GM21717 (cell line): ENCODE results near the gene C2orf68.
"Not testable (repeated sequence)": the region's sequence is repeated elsewhere in the genome, so short reads cannot be mapped to it uniquely, and the experiment has no call there.

ENCODE experiments used
- ATAC-seq: cut with Tn5 transposase; IDR thresholded peaks from one replicate; pipeline ENCODE4 v1.9.1; 2021; ENCODE audit warnings: mild to moderate bottlenecking, moderate library complexity; ENCODE audit not compliant: unreplicated experiment

C2orf68 gene

DNA sequence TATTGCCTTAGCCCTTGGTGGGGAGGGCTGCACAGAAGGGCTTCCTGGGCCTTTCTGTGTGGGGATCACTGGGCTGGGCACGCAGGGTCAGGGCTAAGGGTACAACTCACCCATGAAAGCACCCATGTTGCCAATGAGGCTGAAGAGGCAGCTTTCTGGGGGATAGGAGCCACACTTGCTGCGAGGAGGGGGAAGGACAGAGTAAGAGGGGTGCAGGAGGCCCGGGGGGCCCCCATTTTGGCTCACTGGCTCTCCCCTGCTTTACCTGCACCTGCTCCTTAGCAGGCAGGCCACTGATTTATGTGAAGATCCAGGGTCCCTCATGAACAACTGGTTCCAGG lies 11.7 kb downstream of the C2orf68 start:
- ATAC-seq, result no peak

DNA sequence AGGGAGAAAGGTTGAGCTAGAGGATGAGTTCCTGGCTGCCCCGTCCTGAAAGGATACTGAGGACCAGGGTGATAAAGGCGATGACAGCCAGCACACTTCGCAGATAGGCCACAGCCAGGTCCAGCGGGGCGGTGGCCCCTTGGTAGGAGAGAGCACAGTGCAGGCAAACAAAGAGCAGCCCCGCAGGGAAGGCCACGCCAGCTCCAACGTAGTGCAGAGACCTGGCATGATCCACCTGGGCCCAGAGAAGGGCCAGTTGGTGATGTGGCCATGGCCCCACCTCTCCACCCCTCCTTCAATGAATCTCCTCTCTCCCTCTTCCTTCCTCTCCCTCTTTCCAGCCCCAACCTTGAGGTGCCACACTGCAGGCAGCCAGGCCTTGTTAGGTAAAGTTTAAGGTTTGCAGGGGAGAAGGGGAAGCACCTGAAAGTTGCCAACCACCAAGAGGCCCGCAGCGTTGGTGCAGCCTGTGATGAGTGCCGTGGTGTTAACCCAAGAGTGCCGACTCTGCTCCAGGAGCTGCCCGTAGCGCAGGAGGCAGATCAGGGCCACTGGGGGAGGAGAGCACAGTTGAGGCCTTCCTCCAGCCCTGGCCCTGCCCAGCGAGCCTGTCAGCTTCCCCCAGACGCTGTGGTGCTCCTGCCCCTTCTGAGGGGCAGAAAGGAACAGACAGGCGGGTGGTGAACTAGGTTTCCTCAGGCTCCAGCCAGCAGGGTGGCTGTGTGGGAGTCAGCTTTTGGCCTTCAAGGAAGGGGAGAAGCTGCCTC lies 12.2 kb downstream of the C2orf68 start:
- no peak for ATAC-seq

DNA sequence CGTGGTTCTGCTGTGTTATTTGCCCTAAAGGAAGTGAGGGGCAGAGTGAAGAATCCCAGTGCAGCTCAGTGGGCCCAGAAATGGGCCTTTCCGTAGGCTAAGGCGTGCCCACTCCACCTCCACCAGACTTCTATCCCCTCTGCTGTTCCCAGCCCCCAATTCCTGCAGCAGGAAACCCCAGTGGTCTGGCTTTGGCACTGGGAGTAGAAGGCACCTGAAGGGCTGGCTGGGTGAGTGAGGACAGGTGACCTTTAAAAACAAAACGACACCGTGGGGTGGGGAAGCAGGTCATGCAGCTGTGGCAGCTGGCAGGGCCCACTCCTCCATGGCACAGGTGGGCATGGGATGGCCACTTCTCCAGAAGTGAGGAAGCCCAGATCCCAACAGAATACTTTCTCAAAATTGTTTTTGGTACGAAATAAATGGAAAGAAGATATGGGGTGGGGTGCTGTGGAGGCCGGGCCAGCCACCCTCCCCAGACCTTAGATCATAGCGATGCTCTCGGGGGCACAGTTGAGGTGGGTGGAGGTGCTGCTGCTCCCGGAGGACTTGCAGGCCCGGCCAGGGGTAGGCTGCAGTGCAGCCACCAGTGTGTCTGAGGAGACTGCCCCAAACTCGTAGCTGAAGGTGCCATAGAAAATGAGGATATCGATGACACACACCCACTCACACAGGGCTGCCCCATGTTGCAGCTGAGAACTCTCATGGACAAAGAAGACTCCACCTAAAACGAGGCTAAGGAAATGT lies 13.1 kb downstream of the C2orf68 start:
- no peak for ATAC-seq

- ATAC-seq, result no peak
These were observed 14.6 kb downstream of the C2orf68 start for GRCh38 chr2:85597241-85597640.

GRCh38 chr2:85596486-85597143 lies 15.3 kb downstream of the C2orf68 start:
- ATAC-seq, result no peak

DNA sequence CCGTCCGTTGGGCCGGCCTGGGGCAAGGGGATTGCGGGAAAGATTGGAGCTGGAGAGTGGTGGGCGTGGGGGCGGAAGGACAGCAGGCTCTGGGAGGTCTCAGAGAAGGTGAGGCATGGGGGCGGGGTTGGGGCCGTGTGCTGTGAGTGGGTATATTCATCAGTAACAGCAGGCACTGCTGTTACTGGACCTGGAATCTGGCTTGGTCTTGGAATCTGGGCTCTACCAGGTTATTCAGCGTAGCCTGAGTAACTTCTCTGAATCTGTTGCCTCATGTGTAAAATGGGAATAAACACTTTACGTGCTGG lies 15.9 kb downstream of the C2orf68 start:
- no peak for ATAC-seq

DNA sequence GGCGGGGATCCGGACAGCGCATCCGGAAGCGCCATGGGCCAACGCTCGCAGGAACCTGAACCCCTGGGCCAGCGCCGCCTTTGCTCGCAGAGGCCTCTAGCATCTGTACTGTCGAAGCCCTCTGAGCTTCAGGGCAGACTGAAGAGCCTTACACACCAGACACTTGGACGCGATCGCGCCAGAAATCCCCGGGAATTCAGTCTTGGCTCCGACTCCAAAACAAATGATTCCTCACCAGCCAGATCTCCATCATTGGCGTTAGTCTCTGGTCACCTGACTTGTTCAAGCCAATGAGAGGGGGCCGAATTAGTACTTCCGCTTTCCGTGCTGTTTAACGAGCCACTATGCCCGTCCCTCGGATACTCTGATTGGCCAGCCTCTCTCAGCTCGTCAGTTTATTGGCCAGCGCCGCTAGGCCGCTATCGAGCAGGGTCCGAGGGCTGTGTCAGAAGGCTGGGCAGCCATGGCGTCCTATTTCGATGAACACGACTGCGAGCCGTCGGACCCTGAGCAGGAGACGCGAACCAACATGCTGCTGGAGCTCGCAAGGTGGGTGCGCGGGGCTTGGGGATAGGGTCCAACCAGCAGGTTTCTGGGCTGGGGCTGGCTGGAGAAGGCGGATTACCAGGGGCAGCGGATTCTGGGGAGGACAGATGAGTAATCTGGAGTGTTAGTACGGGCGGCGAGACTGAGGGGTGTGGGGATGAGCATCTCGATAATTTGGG lies 16.4 kb downstream of the C2orf68 start, which contains the start of gene RNF181:
TSS of gene RNF181 (plus strand) at position 445 of the 725 bp plus-strand sequence. CDS start at position 464, 19 bp downstream.
- ATAC-seq, result peak; percentile 98

GRCh38 chr2:85594715-85595300 lies 17.1 kb downstream of the C2orf68 start:
- no peak for ATAC-seq

DNA sequence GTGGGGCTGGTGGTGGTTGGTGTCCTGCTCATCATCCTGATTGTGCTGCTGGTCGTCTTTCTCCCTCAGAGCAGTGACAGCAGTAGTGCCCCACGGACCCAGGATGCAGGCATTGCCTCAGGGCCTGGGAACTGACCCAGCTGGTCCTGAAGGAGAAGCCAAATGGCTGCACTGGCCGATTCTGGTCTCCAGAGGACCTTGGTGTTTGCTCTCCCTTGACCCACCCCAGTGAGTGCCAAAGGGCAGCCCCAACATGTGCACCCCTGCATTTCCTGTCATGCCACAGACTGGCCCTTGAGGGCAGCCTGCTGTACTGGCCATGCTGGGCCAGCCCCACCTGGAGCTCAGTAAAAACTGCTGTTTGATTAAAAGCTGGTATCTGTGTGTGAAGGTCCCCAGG lies 18.8 kb downstream of the C2orf68 start:
- no peak for ATAC-seq

GRCh38 chr2:85592299-85592698 lies 19.6 kb downstream of the C2orf68 start:
- not testable (repeated sequence) for ATAC-seq

DNA sequence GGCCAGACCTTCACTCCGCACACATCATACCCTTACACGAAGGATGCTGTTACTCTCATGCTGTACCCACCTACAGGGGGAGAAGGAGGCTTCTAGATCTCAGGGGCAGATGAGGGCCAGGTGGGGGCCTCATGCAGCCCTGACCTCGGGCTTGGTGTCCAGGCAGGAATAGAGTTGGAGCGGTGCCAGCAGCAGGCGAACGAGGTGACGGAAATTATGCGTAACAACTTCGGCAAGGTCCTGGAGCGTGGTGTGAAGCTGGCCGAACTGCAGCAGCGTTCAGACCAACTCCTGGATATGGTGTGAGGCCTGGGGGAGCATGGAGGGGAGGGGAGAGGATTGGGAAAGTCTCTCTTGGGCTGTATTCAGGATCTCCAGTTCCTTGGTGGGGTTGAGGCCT lies 20.3 kb downstream of the C2orf68 start:
- ATAC-seq, result no peak

DNA sequence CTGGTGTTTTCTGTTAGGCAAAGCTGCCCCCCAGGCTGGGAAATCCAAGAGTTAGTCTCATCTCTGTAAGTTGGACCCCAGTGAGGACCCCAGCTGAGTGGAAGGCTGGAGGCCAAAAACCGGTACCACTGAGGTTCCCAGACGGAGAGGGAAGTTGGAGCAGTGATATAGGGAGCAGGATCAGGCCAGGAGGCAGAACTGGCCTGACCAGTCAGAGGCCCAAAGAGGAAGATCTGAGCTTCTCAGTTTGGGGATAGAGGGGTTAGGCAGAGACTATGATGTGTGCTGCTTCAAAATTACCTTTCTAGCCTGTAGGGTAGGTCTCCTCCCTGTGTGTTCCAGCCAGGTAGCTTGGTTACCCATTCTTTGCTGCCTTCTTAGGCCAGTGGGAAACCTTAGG lies 20.9 kb downstream of the C2orf68 start:
- ATAC-seq, result no peak

DNA sequence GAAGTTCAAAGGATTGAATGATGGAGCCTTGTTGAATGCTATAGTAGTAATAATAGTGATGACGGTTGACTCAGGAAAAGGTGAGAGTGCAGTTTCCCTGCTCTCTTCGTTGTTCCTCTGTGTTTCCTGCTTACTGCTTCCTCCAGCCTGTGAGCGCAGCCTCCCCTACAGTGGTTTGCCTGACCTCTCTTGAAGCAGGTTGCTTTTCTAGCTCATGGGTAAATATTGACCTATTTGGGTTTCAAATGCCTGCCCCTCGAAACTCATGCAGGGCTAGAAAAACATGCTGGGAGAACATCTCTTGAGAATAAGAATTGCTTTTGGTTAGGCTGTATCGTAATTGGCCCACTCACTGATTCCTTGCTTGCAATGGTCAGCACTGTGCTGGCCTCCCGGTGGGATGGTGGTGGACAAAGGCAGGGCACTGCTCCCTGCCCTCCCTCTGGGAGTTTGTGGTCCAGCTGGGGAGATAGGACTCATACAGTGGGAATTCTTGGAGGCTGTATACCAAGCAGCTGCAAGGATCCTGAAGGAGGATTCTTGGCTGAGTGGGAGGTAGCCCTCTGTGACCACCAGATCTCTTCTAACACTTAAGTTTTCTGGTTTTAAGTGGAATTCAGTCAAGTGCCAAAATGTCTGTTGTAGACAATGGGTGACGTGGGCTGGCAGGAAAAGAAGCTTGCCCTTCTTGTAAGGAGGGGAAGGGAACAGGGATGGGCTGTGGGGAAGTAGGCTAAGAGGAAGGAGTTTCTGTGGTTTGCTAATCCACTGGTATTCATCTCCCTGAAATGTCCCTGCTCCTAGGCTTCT lies 21.7 kb downstream of the C2orf68 start:
- ATAC-seq, result no peak

- ATAC-seq, result no peak
These were observed 22.7 kb downstream of the C2orf68 start for GRCh38 chr2:85589181-85589580.

- ATAC-seq, result no peak
These were observed 23.2 kb downstream of the C2orf68 start for GRCh38 chr2:85588645-85589044.

DNA sequence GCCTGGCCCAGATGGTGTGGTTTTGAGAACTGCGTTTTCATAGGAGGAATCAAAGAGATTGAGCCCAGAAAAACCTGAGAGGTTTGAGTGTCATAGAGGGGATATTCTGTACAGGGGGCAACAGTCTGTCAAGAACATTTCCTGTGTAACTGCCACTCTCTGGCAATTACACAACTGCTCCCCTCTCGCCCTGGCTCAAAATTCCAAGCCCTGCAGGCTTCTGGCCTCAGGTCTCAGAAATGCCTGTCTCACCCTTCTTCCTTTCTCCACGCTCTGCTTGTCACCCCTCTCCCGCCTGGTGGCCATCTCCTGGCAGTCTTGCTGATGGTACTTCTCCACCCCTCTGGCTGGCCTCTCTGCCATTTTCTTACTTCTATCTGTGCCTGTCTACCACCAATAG lies 23.6 kb downstream of the C2orf68 start:
- no peak for ATAC-seq

GRCh38 chr2:85585781-85586105 lies 26.1 kb downstream of the C2orf68 start:
- no peak for ATAC-seq

- ATAC-seq, result peak; percentile 44
These were observed 26.7 kb downstream of the C2orf68 start for GRCh38 chr2:85584857-85585780.

GRCh38 chr2:85584354-85584856 lies 27.5 kb downstream of the C2orf68 start, which contains the start of gene VAMP5:
Gene VAMP5, plus strand, starts transcription at chr2:85584431. Its CDS starts 60 bp downstream, at chr2:85584491.
- peak; percentile 20 for ATAC-seq
